HCT116 (cell line): ENCODE data around the gene CLEC10A. TPM values are rescaled to one million over a fixed set of nuclear protein-coding genes. Genes with fewer than 3 reads are reported as not detected.

Experiments used
- ATAC-seq: fragments of 200-7000 bp; cut with Tn5 transposase; 2 replicates; pipeline ENCODE4 v1.9.1; 2020; ENCODE audit warnings: mild to moderate bottlenecking, moderate library complexity
- BruUV-seq: library from RNA; stranded (reverse); fragments of 400-500 nt; replicated peaks from 2 replicates; lab custom pipeline; 2021; lab: Mats Ljungman, UMichigan
- CTCF ChIA-PET: fragments of 300-600 bp; sonication (Branson Sonifier 250); formaldehyde crosslinking; loops from one replicate; lab custom pipeline; 2021; ENCODE audit warnings: antibody characterized with exemption; lab: Charles Lee
- POLR2A ChIA-PET: fragments of 300-600, 350-600 bp; sonication (Branson Sonifier 250); formaldehyde crosslinking; loops from one replicate; lab custom pipeline; 2021; ENCODE audit warnings: antibody characterized with exemption; lab: Charles Lee
- RAD21 ChIA-PET, 2 experiments: fragments of 300-600 bp; sonication (Branson Sonifier 250); formaldehyde crosslinking; loops; one replicate each; lab custom pipeline; 2023; ENCODE audit warnings: low total read pairs in 2 of 2; ENCODE audit not compliant: uncharacterized antibody in 2 of 2, unreplicated experiment in 2 of 2, low non-redundant PET in 1 of 2; lab: Charles Lee
- DNase-seq: peaks from one replicate; pipeline ENCODE4 v3.0.0-alpha.2; 2010; ENCODE audit warnings: low read depth, low spot score
- H2AFZ ChIP-seq: fragments of 200-600 bp; shearing (Covaris generic), sonication (generic); 2 replicates; pipeline ENCODE4 v1.6.1; 2017; ENCODE audit warnings: low read depth, mixed run types, mixed read lengths, antibody characterized with exemption, low read length; ENCODE audit not compliant: poor library complexity, severe bottlenecking
- H3K27ac ChIP-seq: 2 replicates; pipeline ENCODE4 v1.5.1; 2012; ENCODE audit warnings: low read depth, low read length
- H3K27me3 ChIP-seq: fragments of 200-600 bp; sonication (generic); 2 replicates; pipeline ENCODE4 v1.6.1; 2016; ENCODE audit warnings: mixed run types, low read length, mixed read lengths; ENCODE audit not compliant: insufficient read depth
- H3K36me3 ChIP-seq, 2 experiments: fragments of 200-500 bp in 1 of 2; fragments of 200-600 bp in 1 of 2; sonication (Bioruptor generic) in 1 of 2; sonication (generic) in 1 of 2; 2 replicates each; pipeline versions ENCODE4 v1.5.1 to v1.6.1; 2014 to 2016; ENCODE audit warnings: low read length in 2 of 2, inconsistent platforms in 1 of 2, mixed read lengths in 1 of 2, mixed run types in 1 of 2; ENCODE audit not compliant: insufficient read depth in 2 of 2, control insufficient read depth in 1 of 2
- H3K4me1 ChIP-seq, 2 experiments: fragments of 200-600 bp in 1 of 2; sonication (generic) in 1 of 2; 2 replicates each; pipeline versions ENCODE4 v1.5.1 to v1.6.1; 2012 to 2017; ENCODE audit warnings: low read length in 2 of 2, inconsistent platforms in 1 of 2, mild to moderate bottlenecking in 1 of 2, mixed read lengths in 1 of 2, mixed run types in 1 of 2, moderate library complexity in 1 of 2; ENCODE audit not compliant: insufficient read depth in 2 of 2, control insufficient read depth in 1 of 2
- H3K4me2 ChIP-seq: fragments of 200-600 bp; sonication (generic); 2 replicates; pipeline ENCODE4 v1.6.1; 2017; ENCODE audit warnings: mixed run types, low read length, mixed read lengths
- H3K4me3 ChIP-seq, 2 experiments: fragments of 200-600 bp in 1 of 2; sonication (generic) in 1 of 2; replicated peaks in 1 of 2; 2 replicates each; pipeline ENCODE4 v1.5.1; 2011 to 2016; ENCODE audit warnings: low read length in 2 of 2, control low read depth in 1 of 2, low read depth in 1 of 2, mild to moderate bottlenecking in 1 of 2, mixed read lengths in 1 of 2, mixed run types in 1 of 2
- H3K79me2 ChIP-seq: fragments of 200-600 bp; sonication (generic); 2 replicates; pipeline ENCODE4 v1.6.1; 2017; ENCODE audit warnings: mild to moderate bottlenecking, mixed run types, low read length, moderate library complexity, mixed read lengths; ENCODE audit not compliant: insufficient read depth
- H3K9ac ChIP-seq: fragments of 200-600 bp; sonication (generic); 2 replicates; pipeline ENCODE4 v1.6.1; 2016; ENCODE audit warnings: low read length, mixed read lengths
- H3K9me2 ChIP-seq: fragments of 200-600 bp; sonication (generic), shearing (Covaris generic); 2 replicates; pipeline ENCODE4 v1.6.1; 2017; ENCODE audit warnings: mixed run types, mild to moderate bottlenecking, moderate library complexity; ENCODE audit not compliant: insufficient read depth
- H3K9me3 ChIP-seq, 2 experiments: fragments of 200-500 bp in 1 of 2; fragments of 200-600 bp in 1 of 2; sonication (Bioruptor generic) in 1 of 2; sonication (generic) in 1 of 2; 2 replicates each; pipeline ENCODE4 v1.6.1; 2014 to 2017; ENCODE audit warnings: low read length in 2 of 2, mixed read lengths in 2 of 2, inconsistent platforms in 1 of 2, low read depth in 1 of 2, mild to moderate bottlenecking in 1 of 2, mixed run types in 1 of 2, moderate library complexity in 1 of 2; ENCODE audit not compliant: control insufficient read depth in 1 of 2, insufficient read depth in 1 of 2
- H4K20me1 ChIP-seq: fragments of 200-600 bp; sonication (generic), shearing (Covaris generic); 2 replicates; pipeline ENCODE4 v1.6.1; 2017; ENCODE audit warnings: mixed run types, mild to moderate bottlenecking, moderate library complexity; ENCODE audit not compliant: insufficient read depth
- CEBPB ChIP-seq: IDR thresholded peaks from 2 replicates; pipeline ENCODE4 v1.6.1; 2012; ENCODE audit warnings: low read depth
- EGR1 ChIP-seq: IDR thresholded peaks from 2 replicates; pipeline ENCODE4 v1.6.1; 2012; ENCODE audit warnings: low read depth
- EZH2 ChIP-seq: fragments of 200-600 bp; sonication (generic); IDR thresholded peaks from 2 replicates; pipeline ENCODE4 v1.6.1; 2017; ENCODE audit warnings: antibody characterized with exemption, mixed run types
- EZH2phosphoT487 ChIP-seq: fragments of 200-600 bp; IDR thresholded peaks from 2 replicates; pipeline ENCODE4 v1.6.1; 2018; ENCODE audit warnings: antibody characterized with exemption, borderline replicate concordance
- POLR2AphosphoS5 ChIP-seq: IDR thresholded peaks from 2 replicates; pipeline ENCODE4 v1.6.1; 2011; ENCODE audit warnings: mild to moderate bottlenecking, low read depth, low read length, moderate library complexity
- SP1 ChIP-seq: IDR thresholded peaks from 2 replicates; pipeline ENCODE4 v1.6.1; 2012; ENCODE audit warnings: low read depth
- SRF ChIP-seq: IDR thresholded peaks from 2 replicates; pipeline ENCODE4 v1.6.1; 2012; ENCODE audit warnings: low read depth
- TCF7L2 ChIP-seq: IDR thresholded peaks from 2 replicates; pipeline ENCODE4 v1.7.0; 2011; ENCODE audit warnings: borderline replicate concordance, inconsistent platforms; ENCODE audit not compliant: insufficient read depth, insufficient read length; ENCODE audit errors: extremely low read depth
- YY1 ChIP-seq: IDR thresholded peaks from 2 replicates; pipeline ENCODE4 v1.6.1; 2011; ENCODE audit warnings: low read length, low read depth, moderate library complexity, mild to moderate bottlenecking; ENCODE audit not compliant: insufficient replicate concordance; ENCODE audit errors: extremely low read depth
- ZFX ChIP-seq: fragments of 450-650 bp; IDR thresholded peaks from 2 replicates; pipeline ENCODE4 v1.6.1; 2017
- ZNF274 ChIP-seq: fragments of 200-500 bp; sonication (Bioruptor generic); IDR thresholded peaks from 2 replicates; pipeline ENCODE4 v1.6.1; 2014; ENCODE audit warnings: mild to moderate bottlenecking, low read depth, low read length, inconsistent platforms
- intact Hi-C: fragments of 100-400 bp; cut with micrococcal nuclease; formaldehyde crosslinking; loops from 2 replicates; pipeline ENCODE4 v1.10.0; 2022
- total RNA-seq: library from RNA; stranded (reverse); gene quantifications from one replicate; pipeline ENCODE4 v1.2.1, GENCODE V29; 2021; ENCODE audit not compliant: unreplicated experiment
- TF ChIP-seq, protein P1 (sequence below), 3 experiments: fragments of 200-600 bp in 1 of 3; sonication (generic) in 1 of 3; IDR thresholded peaks in 2 of 3; conservative IDR thresholded peaks in 1 of 3; 2 replicates each; pipeline ENCODE4 v1.5.1; 2012 to 2017; ENCODE audit warnings: low read depth in 2 of 3, low read length in 2 of 3, antibody characterized with exemption in 1 of 3, borderline replicate concordance in 1 of 3, control low read depth in 1 of 3, mild to moderate bottlenecking in 1 of 3, mixed read lengths in 1 of 3, mixed run types in 1 of 3, moderate library complexity in 1 of 3; ENCODE audit not compliant: insufficient read depth in 1 of 3
- TF ChIP-seq, protein P2 (sequence below): IDR thresholded peaks from 2 replicates; pipeline ENCODE4 v1.6.1; 2012
- TF ChIP-seq, protein P3 (sequence below): IDR thresholded peaks from 2 replicates; pipeline ENCODE4 v1.6.1; 2012

CLEC10A gene
- total RNA-seq, 1 experiment from 2014 or later, result not detected

DNA sequence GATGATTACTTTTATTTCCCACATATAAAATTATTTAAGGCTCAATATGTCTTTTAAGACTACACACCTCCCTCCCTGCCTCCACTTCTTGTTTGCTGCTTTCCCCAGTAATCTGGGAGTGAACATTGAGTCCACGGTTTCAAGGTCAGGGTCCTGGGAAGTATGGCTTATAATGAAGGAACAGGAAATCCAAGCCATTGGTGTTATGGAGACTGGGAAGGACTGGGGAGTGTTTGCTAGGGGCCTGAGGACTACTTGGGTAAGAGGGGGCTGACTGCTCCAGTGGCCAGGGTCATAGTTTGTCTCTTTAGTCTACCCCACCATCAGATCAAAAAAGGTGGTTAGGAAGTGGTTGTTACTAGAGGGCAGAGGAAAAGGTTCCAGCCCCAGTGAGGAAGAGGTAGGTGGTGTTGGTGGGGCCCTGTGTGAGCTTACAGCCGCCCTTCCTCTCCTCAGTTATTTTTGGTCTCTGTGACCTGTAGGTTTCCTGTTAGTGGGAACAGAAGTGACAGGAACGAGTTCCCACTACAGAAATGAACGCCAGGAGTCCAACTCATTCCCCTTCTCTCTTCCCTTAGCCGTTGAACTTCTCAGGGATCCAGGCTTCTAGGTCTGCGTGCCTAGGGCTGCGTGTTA is 45.0 kb downstream of the CLEC10A start:
- Histone ChIP-seq H3K4me1 (peaks cover 4 to 25% of the 10 kb centered on the region in 2 experiments), H3K27ac (peak overlapping the region; percentile 99), H3K9me3 (no peaks in the 10 kb centered on the region), H3K4me3 (peak overlapping the region; percentile 60 to 78), H2AFZ (no peak overlapping the region), H3K9me2 (no peaks in the 10 kb centered on the region), H3K36me3 (no peaks in the 10 kb centered on the region), H3K9ac (peak overlapping the region; percentile 75), H3K79me2 (0 out of 2 replicates have a peak, but pooled peaks cover 4% of the 10 kb centered on the region), H3K4me2 (peak overlapping the region; percentile 92), H3K27me3 (no peaks in the 10 kb centered on the region), H4K20me1 (no peaks in the 10 kb centered on the region)
- DNase-seq, result no peak
- BruUV-seq, result TSS peak; percentile 97
- intact Hi-C loops, result no loop called here
- TF ChIP-seq, protein P1, sequence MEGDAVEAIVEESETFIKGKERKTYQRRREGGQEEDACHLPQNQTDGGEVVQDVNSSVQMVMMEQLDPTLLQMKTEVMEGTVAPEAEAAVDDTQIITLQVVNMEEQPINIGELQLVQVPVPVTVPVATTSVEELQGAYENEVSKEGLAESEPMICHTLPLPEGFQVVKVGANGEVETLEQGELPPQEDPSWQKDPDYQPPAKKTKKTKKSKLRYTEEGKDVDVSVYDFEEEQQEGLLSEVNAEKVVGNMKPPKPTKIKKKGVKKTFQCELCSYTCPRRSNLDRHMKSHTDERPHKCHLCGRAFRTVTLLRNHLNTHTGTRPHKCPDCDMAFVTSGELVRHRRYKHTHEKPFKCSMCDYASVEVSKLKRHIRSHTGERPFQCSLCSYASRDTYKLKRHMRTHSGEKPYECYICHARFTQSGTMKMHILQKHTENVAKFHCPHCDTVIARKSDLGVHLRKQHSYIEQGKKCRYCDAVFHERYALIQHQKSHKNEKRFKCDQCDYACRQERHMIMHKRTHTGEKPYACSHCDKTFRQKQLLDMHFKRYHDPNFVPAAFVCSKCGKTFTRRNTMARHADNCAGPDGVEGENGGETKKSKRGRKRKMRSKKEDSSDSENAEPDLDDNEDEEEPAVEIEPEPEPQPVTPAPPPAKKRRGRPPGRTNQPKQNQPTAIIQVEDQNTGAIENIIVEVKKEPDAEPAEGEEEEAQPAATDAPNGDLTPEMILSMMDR (IDR thresholded peaks at IDR 0.05 in 2 of 3, conservative IDR thresholded peaks at IDR 0.05 in 1 of 3; ENCODE audit: borderline replicate concordance in 1 of 3, insufficient read depth in 1 of 3, low read depth in 2 of 3, low read length in 2 of 3), result no peak
- peak; percentile 8; the same call in 1 of the 2 replicates for TF ChIP-seq POLR2AphosphoS5
- no peak for TF ChIP-seq TCF7L2
- no peak for TF ChIP-seq SRF
- POLR2A ChIA-PET, result interaction anchor here (0.7 to 1.2 kb wide), 6 partner anchors 11 to 366 kb away, joined by 3 to 8 read pairs (median 4); partner anchors contain the start of gene RNASEK
- RAD21 ChIA-PET, result interaction anchor here in 1 of 2 experiments (0.5 to 1.0 kb wide), 2 partner anchors 10 to 368 kb away, joined by 3 read pairs; no protein-coding TSS in a partner anchor
- ATAC-seq, result peak; percentile 23
- CTCF ChIA-PET, result interaction anchor here (0.9 to 1.7 kb wide), 10 partner anchors 10 to 192 kb away, joined by 3 to 26 read pairs (median 5); no protein-coding TSS in a partner anchor

DNA sequence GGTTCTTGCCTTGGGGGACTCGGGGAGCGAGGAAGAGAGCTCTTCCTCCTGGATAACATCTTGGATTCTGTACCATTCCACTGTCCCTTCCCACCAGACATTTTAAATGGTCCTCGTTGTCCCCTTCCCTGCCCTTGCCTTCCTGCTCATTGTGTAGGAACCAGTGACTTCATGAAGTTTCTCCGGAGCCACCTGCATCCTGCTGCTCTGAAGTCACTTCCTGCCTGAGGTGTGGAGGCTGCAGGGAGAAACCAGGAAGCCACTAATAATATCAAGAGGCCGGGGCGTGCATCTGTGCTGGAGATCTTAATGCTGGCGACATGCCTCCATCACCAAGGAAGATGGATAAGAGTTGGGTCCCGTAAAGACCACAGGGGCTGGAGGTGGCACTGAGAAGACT is 50.4 kb downstream of the CLEC10A start:
- no peaks in the 10 kb centered on the region for H3K9me2 ChIP-seq
- intact Hi-C loops, result no loop called here
- no TSS peak for BruUV-seq
- ATAC-seq (no peak), DNase-seq (no peak)
- H3K4me1 ChIP-seq, result peaks cover under 1 to 19% of the 10 kb centered on the region in 2 experiments; a peak in 2 of 4 replicates
- H3K4me3 ChIP-seq, result no peak overlapping the region
- no peak overlapping the region for H2AFZ ChIP-seq
- no peaks in the 10 kb centered on the region for H3K27me3 ChIP-seq
- H3K79me2 ChIP-seq, result no peaks in the 10 kb centered on the region
- H3K4me2 ChIP-seq, result peak overlapping the region; percentile 16; the same call in 1 of the 2 replicates
- no peaks in the 10 kb centered on the region for H3K36me3 ChIP-seq
- ChIA-PET CTCF (no interaction called here), POLR2A (no interaction called here), RAD21 (no interaction called here)
- H4K20me1 ChIP-seq, result no peaks in the 10 kb centered on the region
- H3K27ac ChIP-seq, result no peak overlapping the region
- H3K9ac ChIP-seq, result no peak overlapping the region
- no peaks in the 10 kb centered on the region for H3K9me3 ChIP-seq
- TF ChIP-seq, protein P2, sequence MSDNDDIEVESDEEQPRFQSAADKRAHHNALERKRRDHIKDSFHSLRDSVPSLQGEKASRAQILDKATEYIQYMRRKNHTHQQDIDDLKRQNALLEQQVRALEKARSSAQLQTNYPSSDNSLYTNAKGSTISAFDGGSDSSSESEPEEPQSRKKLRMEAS, result no peak
- TF ChIP-seq, protein P3, sequence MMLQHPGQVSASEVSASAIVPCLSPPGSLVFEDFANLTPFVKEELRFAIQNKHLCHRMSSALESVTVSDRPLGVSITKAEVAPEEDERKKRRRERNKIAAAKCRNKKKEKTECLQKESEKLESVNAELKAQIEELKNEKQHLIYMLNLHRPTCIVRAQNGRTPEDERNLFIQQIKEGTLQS, result no peak
- TF ChIP-seq EGR1 (no peak), EZH2phosphoT487 (no peak), ZNF274 (no peak), CEBPB (no peak), YY1 (no peak), TCF7L2 (no peak), SP1 (no peak), ZFX (no peak), EZH2 (no peak)
- TF ChIP-seq, protein P1 (IDR thresholded peaks at IDR 0.05 in 2 of 3, conservative IDR thresholded peaks at IDR 0.05 in 1 of 3; ENCODE audit: borderline replicate concordance in 1 of 3, insufficient read depth in 1 of 3, low read depth in 2 of 3, low read length in 2 of 3), result no peak
